ENCODE results near the gene SLC8B1.

Gene SLC8B1

DNA sequence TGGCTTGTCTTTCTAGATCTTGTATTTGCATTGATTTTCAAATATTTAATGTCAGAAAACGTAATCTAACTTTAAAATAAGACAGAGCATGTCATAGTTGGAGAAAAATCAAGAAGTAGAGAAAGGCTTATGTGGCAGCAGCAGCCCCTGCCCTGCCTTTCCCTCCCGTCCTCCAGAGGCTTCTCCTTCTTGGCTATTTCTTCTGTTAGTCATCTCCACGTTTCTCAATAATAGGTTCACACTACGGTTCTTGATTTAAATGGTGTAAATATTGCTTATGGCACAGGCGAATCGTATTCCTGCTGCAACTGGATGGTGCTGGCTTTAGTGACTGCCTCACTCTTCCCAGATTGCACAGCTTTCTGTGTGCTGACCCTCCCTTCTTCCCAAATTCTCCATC, 42.8 kb downstream of the SLC8B1 start:
- DNase-seq = no peak

DNA sequence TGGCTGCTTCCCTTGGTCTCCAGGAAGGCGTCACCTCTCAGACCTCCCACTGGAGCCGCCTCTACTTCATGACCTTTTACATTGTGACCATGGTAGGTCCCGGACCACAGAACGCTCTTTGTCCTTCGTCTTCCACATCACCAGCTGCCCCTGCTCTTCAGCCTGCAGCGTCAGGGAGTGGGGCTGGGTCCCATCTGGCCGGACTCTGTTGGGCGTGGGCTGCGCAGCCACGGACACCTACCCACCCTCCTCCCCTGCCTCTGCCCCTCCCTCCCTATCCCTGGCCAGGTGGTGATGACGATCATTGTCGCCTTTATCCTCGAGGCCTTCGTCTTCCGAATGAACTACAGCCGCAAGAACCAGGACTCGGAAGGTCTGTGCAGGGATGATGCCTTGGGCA, 43.3 kb downstream of the SLC8B1 start:
- no peak for DNase-seq

DNA sequence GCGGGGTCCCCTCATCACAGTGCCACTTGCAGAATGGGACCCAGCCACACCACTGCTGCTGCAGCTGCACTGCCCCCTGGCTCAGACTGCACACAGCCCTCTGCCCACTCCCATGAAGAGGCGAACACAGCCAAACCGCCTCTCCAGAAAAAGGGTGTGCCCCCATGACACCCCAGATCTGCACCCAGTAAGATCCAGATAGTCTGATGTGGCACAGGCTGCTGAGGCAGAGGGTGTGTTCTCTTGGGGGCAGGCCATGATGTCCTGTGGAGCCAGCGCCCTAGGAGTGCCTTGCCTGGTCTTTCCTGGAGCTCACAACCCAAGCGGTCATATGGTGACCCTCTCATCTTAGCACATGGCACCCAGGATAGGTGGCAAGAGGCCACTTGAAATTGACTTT, 44.4 kb downstream of the SLC8B1 start:
- no peak for DNase-seq

DNA sequence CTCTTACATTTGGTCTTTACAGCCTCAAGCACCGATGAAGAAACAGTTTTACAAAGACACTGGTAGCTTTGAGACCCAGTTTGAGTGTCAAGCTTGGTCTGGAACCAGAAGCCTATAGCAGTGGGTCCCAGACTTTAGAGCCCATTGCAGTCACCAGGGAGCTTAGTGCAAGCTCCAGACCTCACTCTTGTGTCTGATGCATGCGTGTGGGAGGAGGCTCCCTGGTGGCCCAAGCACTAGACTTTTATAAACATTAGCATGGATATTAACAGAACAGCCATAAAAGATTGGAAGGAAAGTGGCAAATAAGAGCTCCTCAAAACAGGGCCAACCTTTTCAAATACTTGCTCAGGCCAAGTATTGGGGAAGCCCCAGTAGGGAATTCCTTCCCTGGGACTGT, 45.5 kb downstream of the SLC8B1 start:
- DNase-seq = no peak

DNA sequence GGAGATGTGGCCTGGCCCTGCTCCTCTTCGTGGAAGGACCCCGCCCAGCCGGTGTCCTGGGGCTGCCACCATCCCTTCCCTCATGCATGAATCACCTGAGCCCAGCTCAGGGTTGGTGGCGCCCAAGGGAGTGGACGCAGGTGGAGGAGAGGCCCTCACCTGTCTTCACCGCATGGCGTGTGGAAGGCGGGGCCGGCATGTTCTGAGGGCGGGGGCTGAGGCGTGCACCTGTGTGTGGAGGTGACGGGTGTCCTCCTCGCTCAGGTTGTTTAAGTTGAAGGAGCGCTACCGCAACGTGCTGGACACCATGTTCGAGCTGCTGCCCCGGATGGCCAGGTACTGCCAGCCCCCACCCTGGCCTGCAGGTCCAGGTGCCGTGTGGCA, 47.0 kb downstream of the SLC8B1 start:
- DNase-seq = no peak

DNA sequence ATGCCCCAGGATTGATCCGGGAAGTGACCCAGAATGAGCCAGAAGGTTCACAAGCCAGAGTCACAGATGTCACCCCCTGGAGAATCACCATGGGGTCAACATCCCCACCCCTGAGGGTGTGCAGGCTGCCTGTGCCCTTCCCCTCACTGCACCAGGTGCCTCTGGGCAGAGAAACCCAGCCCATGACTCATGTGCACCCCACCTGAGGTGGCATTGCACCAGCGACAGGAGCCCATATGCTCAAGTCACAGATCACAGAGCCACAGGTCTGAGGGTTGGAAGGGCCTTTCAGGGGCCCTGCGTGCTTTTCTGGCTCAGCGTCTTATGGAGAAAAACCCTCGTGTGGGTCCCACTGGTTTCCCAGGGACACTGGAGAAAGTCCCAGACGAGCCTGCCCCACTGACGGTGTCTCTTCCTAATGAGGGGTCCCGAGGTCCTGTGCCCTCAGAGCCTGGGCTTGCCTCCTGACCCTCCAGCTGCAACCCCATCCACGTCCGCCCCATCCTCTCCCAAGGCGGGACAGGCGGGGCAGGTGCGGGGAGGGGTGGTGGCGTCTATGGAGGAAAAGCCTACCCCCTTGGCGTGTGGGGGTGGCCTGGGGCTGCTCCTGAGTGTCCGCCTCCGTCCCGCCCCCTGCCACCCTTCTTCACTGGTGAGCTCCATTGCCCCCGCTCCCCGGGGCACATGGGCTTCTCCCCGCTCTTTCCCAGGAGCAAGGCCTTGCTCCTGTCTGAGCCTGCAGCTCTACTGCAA, 47.6 kb downstream of the SLC8B1 start:
- no peak for DNase-seq

DNA sequence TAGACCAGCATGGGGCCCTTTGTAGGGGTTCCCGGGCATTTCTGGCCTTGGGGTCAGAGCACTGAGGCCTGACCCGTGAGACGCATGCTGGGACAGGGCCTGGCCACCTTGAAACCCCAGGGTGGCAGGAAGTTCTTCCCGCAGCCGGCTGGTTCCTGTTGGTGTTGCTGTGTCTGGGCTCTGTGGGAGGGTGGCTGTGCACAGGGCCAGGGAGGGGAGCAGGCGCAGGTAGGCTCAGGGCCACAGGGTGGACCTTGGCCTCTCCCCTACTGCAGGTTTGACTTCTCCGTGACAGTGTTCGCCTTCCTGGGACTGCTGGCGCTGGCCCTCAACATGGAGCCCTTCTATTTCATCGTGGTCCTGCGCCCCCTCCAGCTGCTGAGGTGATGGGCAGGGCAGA, 48.2 kb downstream of the SLC8B1 start:
- DNase-seq = no peak

DNA sequence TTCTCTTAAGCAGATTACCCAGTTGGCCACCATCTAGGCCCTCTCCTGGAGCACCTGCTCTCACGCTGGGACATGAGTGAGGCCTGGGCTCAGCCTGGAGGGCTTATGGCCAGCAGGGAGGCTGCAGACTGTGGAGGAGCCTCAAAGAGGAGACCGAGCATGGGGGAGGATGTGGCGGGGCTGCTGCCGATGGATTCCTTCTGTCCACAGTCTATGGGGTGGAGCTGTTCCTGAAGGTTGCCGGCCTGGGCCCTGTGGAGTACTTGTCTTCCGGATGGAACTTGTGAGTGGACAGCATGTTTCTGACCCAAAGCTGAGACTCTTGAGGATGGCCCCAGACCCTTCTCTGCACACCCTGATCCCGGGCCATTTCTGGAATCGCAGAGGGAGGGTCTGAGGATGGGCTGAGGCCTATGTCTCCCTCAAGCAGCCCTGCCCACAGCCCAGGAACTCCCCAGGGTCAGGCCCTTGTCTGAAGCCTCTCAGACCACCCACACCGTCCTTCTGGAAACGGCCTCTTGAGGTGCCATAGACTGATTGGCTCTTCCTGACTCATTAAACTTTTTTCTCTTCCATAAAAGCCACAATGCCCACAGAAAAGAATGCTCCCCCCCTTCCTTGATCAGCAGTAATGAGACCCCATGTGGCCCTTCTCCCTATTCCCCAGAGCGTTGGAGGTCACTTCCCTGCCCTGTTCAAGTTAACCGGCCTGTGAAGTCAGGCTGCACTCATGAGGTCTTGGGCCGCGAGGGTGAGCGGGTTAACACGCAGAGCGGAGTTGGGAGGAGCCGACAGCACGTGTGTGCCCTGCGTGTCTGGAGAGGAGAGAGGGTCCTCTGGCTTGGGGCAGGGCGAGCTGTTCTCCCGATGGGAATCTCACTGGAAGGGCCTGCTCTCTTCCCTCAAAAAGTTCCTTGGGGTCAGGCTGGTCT, 49.0 kb downstream of the SLC8B1 start:
- DNase-seq = no peak

DNA sequence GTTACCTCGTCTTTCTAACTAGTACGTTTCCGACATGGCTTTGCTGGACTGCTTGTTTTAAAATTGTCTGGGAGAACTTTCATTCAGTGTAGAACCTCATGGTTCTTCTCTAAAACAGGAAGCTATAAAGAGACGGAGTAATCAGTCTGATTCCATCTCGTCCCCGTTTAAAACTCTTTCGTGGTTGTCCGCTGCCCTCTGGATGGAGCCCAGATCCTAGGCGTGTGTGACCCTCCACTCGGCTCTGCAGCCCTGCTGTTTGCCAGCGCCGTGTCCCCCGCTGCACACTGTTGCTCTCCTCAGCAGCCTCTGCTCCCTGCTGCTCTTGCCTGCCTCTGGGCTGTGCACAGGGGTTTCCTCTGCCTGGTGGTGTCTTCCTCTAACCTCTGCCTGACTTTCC, 50.2 kb downstream of the SLC8B1 start:
- no peak for DNase-seq

DNA sequence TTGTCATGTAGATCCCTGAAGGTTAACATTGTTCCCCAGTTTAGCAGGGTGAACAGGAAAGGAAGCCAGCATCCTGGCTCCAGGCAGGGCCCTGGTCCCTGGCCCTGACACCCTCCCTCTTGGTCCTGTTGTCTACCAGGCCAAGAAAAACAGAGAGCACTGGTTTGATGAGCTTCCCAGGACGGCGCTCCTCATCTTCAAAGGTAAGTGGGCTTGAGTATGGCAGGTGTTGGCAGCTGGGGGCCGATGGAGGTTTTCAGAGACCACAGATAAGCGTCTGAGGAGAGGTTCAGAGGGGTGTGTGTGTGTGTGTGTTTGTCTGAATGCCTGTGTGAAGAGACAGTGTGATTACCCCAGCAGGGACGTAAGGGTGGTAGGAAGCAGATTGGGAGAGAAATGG, 56.3 kb downstream of the SLC8B1 start:
- no peak for DNase-seq

DNA sequence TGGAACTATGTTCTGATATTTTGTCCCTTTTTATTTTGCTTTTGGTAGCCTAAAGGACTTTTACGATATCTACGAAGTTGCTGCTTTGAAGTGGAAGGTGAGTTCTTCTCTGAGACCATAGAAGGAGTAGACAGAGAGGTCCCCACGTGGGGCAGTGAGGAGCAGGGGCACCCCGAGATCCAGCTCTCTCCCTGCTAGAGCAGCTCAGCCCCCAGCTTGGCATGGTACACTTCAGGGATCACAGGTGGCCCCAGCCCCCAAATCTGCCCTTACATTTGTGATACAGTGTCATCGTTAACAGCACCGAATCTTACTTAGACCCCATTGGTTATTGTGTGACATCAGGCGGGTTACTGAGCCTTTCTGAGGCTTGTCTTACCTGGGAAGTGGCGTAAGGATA, 56.8 kb downstream of the SLC8B1 start:
- no peak for DNase-seq

DNA sequence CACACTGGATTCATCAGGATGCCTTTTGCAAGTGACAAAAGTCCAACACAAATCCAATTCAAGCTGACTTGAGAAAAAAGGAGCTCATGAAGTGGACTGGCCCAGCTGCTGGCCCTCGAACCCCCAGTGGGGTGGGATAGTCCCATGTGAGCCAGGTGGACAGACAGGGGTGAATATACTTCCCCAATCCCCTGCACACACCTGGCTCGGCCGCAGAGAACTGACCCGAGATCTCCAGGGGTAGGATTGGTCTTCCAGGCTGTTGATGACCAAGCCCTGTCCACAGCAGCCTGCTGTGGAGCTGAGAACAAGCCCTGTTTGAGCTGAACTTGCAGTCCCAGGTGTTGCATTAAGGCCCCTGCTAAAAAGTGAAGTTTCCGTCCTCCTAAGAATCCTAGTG, 57.4 kb downstream of the SLC8B1 start:
- no peak for DNase-seq

DNA sequence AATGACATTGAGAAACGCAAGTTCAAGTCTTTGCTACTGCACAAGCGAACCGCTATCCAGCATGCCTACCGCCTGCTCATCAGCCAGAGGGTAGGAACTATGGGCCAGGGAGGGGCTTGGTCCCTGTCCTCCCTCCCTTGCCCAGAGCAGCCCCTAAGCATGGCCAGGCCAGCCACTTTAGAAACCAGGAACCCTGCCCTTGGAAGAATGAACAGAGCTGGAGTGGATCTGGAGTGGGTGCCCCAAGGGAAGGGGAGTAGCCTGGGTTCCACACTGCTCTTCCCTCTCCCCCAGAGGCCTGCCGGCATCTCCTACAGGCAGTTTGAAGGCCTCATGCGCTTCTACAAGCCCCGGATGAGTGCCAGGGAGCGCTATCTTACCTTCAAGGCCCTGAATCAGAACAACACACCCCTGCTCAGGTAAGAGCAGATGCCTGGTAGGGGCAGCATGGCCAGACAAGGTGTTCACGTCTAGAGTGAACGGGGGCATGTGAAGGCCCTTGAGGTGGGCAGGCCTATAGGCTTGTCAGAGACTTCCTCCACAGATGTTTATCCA, 57.9 kb downstream of the SLC8B1 start:
- no peak for DNase-seq

DNA sequence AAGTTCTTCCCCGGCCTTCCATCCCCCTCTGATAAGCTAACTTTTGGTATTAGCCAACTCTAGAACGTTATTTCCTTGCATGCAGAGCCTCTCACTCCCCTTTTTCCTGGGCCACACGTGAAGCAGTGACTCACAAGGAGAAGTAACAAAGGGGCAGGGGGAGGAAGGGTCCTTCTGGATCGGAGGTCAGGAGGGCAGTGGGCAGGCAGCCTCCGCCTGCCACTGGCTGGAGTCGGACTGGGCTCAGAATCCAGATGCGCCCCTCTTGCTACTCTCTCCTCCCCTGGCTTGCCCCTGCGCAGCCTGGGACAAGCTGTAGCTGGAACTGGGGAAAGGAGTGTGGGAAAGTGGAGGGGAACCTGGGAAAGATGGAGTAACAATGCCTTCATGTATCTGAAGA, 58.6 kb downstream of the SLC8B1 start:
- DNase-seq = no peak

DNA sequence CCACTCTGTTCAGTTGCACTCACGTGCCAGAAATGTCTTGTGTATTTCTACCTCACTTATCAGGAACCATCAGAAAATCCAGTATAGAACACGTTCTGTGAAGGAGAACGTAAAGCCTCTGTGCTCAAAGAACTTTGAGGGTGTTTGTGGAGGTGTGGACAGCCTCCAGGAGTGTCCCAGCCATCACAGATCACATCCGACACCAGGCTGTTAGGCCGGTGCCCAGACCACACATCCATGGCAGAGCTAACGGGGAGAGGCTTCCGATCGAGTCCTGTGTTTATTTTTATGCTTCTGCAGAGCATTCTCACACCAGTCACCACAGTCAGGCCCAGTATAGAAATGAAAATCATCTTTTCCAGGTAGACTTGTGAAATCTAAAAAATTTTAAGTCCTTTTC, 60.1 kb downstream of the SLC8B1 start:
- no peak for DNase-seq

DNA sequence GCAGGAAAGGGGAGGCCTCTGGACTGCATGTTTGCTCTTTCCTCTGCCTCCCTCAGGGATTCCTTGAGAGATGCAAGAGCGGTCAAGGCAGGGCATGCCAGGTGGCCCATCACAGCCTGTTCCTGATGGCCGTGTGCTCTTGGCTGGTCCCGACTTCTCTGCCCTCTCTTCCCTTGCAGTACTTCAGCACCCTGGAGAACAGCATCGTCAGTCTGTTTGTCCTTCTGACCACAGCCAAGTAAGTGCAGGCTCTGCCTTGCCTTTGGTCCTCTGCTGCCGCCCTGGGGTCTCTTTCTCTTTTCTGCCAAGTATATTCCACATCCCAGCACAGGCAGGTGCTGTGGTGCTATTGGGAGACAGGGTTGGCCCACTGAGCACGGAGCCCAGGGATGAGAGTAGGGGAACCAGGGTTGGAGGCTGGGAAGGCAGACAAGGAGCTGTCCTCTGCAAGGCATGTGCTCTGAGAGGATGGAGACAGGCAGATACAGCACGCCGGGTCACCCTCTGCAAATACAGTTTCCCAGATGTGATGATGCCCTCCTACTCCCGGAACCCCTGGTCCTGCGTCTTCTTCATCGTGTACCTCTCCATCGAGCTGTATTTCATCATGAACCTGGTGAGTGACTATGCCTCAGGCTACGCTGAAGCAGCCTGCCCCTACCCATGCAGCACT, 61.7 kb downstream of the SLC8B1 start:
- DNase-seq = no peak

DNA sequence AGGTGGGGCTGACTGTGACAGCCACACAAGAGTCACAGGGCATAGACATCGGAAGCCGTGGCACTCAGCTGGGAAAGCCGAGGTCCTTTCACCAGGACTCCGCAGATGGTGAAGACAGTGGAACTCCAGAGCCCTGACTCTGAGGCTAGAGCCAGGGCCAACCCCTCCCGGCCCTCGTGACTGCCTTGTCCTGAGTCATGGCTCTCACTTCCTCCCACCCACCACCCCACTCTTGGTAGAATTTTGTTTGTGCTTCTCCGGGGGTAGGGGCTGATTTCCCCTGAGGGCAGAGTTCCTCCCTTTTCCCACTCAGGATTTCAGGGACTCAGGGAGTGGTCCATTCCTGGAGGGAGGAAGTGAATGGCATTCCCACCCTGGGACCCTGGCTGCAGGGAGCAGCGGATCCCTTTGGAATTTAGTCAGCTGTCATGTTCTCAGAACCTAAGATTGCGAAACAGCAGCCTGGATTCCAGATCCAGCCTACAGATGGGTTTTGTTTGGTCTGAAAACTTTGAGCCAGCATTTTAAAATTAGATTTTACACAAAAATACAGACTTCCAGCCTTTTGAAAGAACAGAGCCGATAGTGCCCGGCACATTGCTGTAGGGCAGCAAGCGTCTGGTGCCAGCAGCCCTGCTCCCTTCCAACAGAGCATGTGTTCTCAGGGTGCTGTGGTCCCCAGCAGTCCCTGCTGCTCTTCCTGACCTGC, 62.9 kb downstream of the SLC8B1 start:
- DNase-seq = no peak

DNA sequence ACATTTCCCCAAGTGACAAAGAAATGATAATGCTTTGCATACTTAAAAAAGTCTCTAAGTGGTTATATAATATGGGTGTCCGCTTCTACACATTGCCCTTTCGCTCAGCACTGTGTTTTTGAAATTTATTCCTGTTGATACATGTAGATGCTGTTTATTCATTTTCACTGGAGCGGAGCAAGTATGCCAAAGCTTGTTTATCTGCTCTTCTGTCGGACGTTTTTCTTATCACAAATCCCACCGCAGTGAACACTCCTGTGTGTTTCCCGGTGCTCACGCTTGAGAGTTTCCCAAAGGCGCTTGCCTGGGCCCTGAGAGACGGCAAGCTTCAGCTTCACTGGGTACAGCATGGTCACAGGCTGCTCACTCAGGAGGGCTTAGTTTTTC, 63.5 kb downstream of the SLC8B1 start:
- no peak for DNase-seq

DNA sequence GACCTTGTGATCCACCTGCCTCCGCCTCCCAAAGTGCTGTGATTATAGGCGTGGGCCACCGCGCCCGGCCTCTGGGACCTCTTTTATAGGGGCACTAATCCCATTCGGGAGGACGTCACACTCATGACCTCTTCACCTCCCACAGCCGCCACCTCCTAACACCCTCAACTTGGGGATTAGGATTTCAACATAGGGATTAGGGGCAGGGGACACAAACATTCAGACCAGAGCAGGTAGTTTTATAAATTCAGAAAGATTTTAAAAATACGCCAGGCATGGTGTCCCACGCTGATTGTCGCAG, 64.2 kb downstream of the SLC8B1 start:
- DNase-seq = no peak

DNA sequence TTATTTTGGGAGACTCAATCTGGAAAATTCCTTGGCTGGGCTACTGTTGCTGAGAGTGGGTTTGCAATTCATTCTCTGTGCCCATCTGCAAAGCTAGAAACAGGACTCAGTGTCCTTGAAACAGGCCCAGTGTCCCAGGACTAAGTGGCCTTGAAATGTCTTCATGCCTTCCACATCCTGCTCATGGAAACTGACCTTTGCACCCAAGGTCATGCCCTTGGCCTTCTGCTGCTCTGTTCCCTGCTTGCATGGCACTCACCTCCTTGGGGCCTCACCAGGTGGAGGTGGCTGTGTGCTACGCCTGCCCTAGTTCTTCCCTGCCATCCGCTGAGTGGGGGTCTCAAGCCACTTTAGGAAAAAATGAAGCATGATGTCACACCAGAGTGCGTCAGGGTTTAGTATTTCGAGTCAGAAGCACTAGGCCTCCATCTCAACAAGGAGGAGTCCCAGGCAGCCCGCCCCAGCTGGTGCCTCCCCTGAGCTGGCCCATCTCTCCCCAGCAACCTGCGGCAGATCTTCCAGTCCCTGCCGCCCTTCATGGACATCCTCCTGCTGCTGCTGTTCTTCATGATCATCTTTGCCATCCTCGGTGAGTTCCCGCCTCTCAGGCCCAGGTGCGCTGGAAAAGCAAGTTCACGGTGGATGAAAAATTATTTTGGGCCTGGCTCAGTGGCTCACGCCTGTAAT, 65.5 kb downstream of the SLC8B1 start:
- DNase-seq = no peak

DNA sequence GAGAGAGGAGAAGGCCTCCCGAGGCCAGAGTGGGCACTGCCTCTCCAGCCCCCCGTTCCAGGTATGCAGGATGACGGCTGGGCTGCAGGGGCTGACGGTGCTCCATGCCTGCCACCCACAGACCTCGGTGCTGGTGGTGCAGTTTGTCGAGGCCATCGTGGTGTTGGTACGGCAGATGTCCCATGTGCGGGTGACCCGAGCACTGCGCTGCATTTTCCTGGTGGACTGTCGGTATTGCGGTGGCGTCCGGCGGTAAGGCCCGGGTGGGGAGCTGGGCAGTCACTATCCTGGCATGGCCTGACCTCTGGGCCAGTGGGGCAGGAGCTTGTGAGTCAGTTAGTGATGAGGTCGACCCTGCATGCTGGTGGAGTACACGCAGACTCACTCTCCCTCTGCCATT, 66.3 kb downstream of the SLC8B1 start:
- no peak for DNase-seq

DNA sequence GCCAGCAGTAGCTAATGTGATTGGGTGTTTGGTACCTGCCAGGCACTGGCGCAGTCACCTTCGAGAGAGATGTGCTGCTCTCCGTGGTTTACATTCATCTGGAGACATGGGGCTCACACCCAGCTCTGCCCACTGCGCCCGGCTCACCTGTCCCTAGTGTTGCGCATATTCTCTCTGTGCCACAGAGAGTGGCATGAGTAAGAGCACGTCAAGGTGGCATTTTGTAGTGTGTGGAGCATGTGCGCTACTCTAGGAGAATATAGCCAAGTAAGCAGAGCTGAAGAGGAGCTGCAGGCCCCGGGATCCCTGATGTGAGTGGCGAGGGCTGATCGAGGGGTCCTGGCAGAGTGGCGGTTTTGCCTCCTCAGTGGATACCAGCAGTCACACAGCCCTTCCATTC, 66.8 kb downstream of the SLC8B1 start:
- DNase-seq = no peak

DNA sequence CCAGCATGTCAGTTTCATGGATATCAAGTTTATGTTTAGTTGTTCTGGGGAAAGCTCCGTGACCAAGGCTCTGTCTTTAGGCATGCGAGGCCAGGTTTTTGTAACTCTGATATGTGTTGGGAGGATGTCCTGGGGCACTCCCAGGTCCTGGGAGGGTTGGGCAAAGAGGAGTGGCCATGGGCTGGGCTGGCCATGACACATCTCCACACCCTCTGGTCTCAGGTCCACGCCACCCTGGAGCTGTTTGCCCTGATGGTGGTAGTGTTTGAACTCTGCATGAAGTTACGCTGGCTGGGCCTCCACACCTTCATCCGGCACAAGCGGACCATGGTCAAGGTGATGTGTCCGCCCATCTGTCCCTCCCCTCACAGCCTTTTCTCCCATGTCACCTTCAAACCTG, 67.3 kb downstream of the SLC8B1 start:
- no peak for DNase-seq

Data from NCI-H2171 (cell line).